TTC549 (cell line): ENCODE results near the gene DOP1A.

Source experiments
- FAIRE-seq: peaks from 2 replicates; lab custom pipeline; 2012; peaks lifted over from hg19 to GRCh38; lab: Jason Lieb, UNC

The DOP1A gene

GRCh38 chr6:83199173-83199862, 131.8 kb downstream of the DOP1A start:
- no peak for FAIRE-seq

GRCh38 chr6:83199863-83200225, 132.4 kb downstream of the DOP1A start:
- FAIRE-seq, result no peak

- FAIRE-seq, result no peak
These were observed 134.6 kb downstream of the DOP1A start for GRCh38 chr6:83202031-83202430.

GRCh38 chr6:83215131-83216047, 147.9 kb downstream of the DOP1A start:
- FAIRE-seq, result peak; percentile 83

- FAIRE-seq, result no peak
These were observed 149.3 kb downstream of the DOP1A start for GRCh38 chr6:83216806-83217205.
